HepG2 (cell line): ENCODE measurements around the gene PMVK. TPM values are rescaled to one million over a fixed set of nuclear protein-coding genes. Genes with fewer than 3 reads are reported as not detected.

Experiments
- ATF4 ChIP-seq, 2 experiments: fragments of 450-650 bp in 1 of 2; sonication (generic) in 1 of 2; formaldehyde crosslinking; IDR thresholded peaks; 2 replicates each; pipeline versions ENCODE4 v1.5.0 to v1.8.0; 2020 to 2022; ENCODE audit warnings: mild to moderate bottlenecking in 1 of 2, missing genetic modification reagents in 1 of 2
- CSRNP2 ChIP-seq: sonication (generic); formaldehyde crosslinking; conservative IDR thresholded peaks from 2 replicates; pipeline ENCODE4 v1.8.0; 2022; ENCODE audit warnings: low read depth, missing genetic modification reagents
- DRAP1 ChIP-seq: IDR thresholded peaks from 2 replicates; pipeline ENCODE4 v1.6.1; 2016; ENCODE audit warnings: missing genetic modification reagents, missing compliant biosample characterization
- ETS1 ChIP-seq: sonication (generic); formaldehyde crosslinking; IDR thresholded peaks from 2 replicates; pipeline ENCODE4 v1.4.0; 2020; ENCODE audit warnings: missing genetic modification reagents
- FOXK2 ChIP-seq: fragments of 450-650 bp; IDR thresholded peaks from 2 replicates; pipeline ENCODE4 v1.6.1; 2016
- NR2C2 ChIP-seq: sonication (generic); formaldehyde crosslinking; IDR thresholded peaks from 2 replicates; pipeline ENCODE4 v1.4.0; 2020; ENCODE audit warnings: missing genetic modification reagents, mild to moderate bottlenecking, moderate library complexity, borderline replicate concordance
- PAF1 ChIP-seq: IDR thresholded peaks from 2 replicates; pipeline ENCODE4 v1.6.1; 2016; ENCODE audit warnings: missing genetic modification reagents, missing compliant biosample characterization
- POLR2G ChIP-seq: fragments of 200-400 bp; formaldehyde crosslinking; IDR thresholded peaks from 2 replicates; pipeline ENCODE4 v1.6.1; 2018; ENCODE audit warnings: mild to moderate bottlenecking, low read depth, low read length, moderate library complexity
- PPARG ChIP-seq: conservative IDR thresholded peaks from 2 replicates; pipeline ENCODE4 v1.6.1; 2016; ENCODE audit warnings: missing biosample characterization, missing genetic modification reagents
- RFX3 ChIP-seq: IDR thresholded peaks from 2 replicates; pipeline ENCODE4 v1.6.1; 2016; ENCODE audit warnings: missing biosample characterization, missing genetic modification reagents
- SATB2 ChIP-seq: sonication (generic); formaldehyde crosslinking; IDR thresholded peaks from 2 replicates; pipeline ENCODE4 v1.5.0; 2020; ENCODE audit warnings: missing genetic modification reagents
- SP4 ChIP-seq: sonication (generic); formaldehyde crosslinking; IDR thresholded peaks from 2 replicates; pipeline ENCODE4 v1.8.1; 2023; ENCODE audit warnings: mild to moderate bottlenecking, missing genetic modification reagents
- SRSF4 ChIP-seq: fragments of 200-400 bp; formaldehyde crosslinking; IDR thresholded peaks from one replicate; pipeline ENCODE4 v1.6.1; 2018; ENCODE audit warnings: mild to moderate bottlenecking, low read depth, low read length, moderate library complexity; ENCODE audit not compliant: poor library complexity, severe bottlenecking
- TFDP2 ChIP-seq: sonication (generic); formaldehyde crosslinking; IDR thresholded peaks from 2 replicates; pipeline ENCODE4 v1.4.0; 2020; ENCODE audit warnings: missing genetic modification reagents
- TMF1 ChIP-seq: sonication (generic); formaldehyde crosslinking; IDR thresholded peaks from 2 replicates; pipeline ENCODE4 v1.8.1; 2022; ENCODE audit warnings: low read depth, missing genetic modification reagents
- ZFYVE20 ChIP-seq: sonication (generic); formaldehyde crosslinking; IDR thresholded peaks from 2 replicates; pipeline ENCODE4 v1.8.0; 2023; ENCODE audit warnings: low read depth, mild to moderate bottlenecking, moderate library complexity, missing genetic modification reagents, borderline replicate concordance
- ZNF136 ChIP-seq: sonication (generic); formaldehyde crosslinking; IDR thresholded peaks from 2 replicates; pipeline ENCODE4 v1.8.1; 2022; ENCODE audit warnings: low read depth, mild to moderate bottlenecking, moderate library complexity, missing genetic modification reagents
- ZNF292 ChIP-seq: sonication (generic); formaldehyde crosslinking; IDR thresholded peaks from 2 replicates; pipeline ENCODE4 v1.8.1; 2022; ENCODE audit warnings: mild to moderate bottlenecking, low read depth, missing genetic modification reagents, borderline replicate concordance
- ZNF354B ChIP-seq: sonication (generic); formaldehyde crosslinking; IDR thresholded peaks from 2 replicates; pipeline ENCODE4 v1.8.0; 2022; ENCODE audit warnings: mild to moderate bottlenecking, missing genetic modification reagents
- ZNF569 ChIP-seq: sonication (generic); formaldehyde crosslinking; IDR thresholded peaks from 2 replicates; pipeline ENCODE4 v1.5.0; 2020; ENCODE audit warnings: mild to moderate bottlenecking, missing genetic modification reagents, moderate library complexity, borderline replicate concordance
- ZNF639 ChIP-seq: conservative IDR thresholded peaks from 2 replicates; pipeline ENCODE4 v1.6.1; 2018; ENCODE audit warnings: missing genetic modification reagents
- ZNF674 ChIP-seq: sonication (generic); formaldehyde crosslinking; IDR thresholded peaks from 2 replicates; pipeline ENCODE4 v1.5.0; 2020; ENCODE audit warnings: low read depth, mild to moderate bottlenecking, missing genetic modification reagents
- ZNF878 ChIP-seq: sonication (generic); formaldehyde crosslinking; IDR thresholded peaks from 2 replicates; pipeline ENCODE4 v1.8.1; 2023; ENCODE audit warnings: mild to moderate bottlenecking, missing genetic modification reagents, moderate library complexity
- polyA plus RNA-seq, 8 experiments: library from polyadenylated mRNA; depleted of rRNA in 3 of 8; stranded (reverse) in 7 of 8; unstranded in 1 of 8; fragments of >200 nt; fragmentation: Illumina TruSeq in 4 of 8; extraction: Trizol in 4 of 8; gene quantifications; 2 replicates each; pipeline versions ENCODE4 v1.2.1 to v1.2.3, GENCODE V29; 2011 to 2016; ENCODE audit warnings: low read depth in 4 of 8, missing spikeins in 1 of 8, mixed read lengths in 1 of 8; ENCODE audit not compliant: insufficient read depth in 1 of 8
- total RNA-seq, 5 experiments: library from RNA; depleted of rRNA; stranded (reverse); fragments of >200 nt; fragmentation: Illumina TruSeq; extraction: Trizol; gene quantifications; 2 replicates each; pipeline ENCODE4 v1.2.3, GENCODE V29; 2016; ENCODE audit warnings: low read depth in 1 of 5

The PMVK gene
- total and polyA plus RNA-seq, 2 of the 13 experiments (the other 11 are each of a cell fraction or from before 2014, with no cell fraction given) = 3.9 to 12.6 TPM

GRCh38 chr1:154973344-154974101, 37.0 kb upstream of the PMVK start (continued):
- TF ChIP-seq TFDP2 = 0 out of 2 replicates have a peak, but pooled peaks have one; percentile 34
- TF ChIP-seq ATF4 (CRISPR knock-in tag; IDR thresholded peaks at IDR 0.05) = no peak; a peak in 1 of 4 replicates
- 0 out of 2 replicates have a peak, but pooled peaks have one; percentile 32 for TF ChIP-seq FOXK2
- no peak for TF ChIP-seq SRSF4
- no peak for TF ChIP-seq ZFYVE20 (CRISPR knock-in tag)
- no peak for TF ChIP-seq ZNF674
- no peak for TF ChIP-seq RFX3 (CRISPR knock-in tag)
- TF ChIP-seq DRAP1 (CRISPR knock-in tag) = peak; percentile 99
- TF ChIP-seq TMF1 = no peak
- no peak for TF ChIP-seq PAF1 (CRISPR knock-in tag)
- no peak for TF ChIP-seq NR2C2
- no peak for TF ChIP-seq SATB2 (CRISPR knock-in tag)
- TF ChIP-seq POLR2G = peak; percentile 85
- TF ChIP-seq ZNF136 (CRISPR knock-in tag) = no peak
- no peak for TF ChIP-seq ZNF878
- TF ChIP-seq SP4 (CRISPR knock-in tag) = peak; percentile 41; the same call in 1 of the 2 replicates
- no peak for TF ChIP-seq ZNF569 (CRISPR knock-in tag)
- TF ChIP-seq CSRNP2 (CRISPR knock-in tag) = no peak
- no peak for TF ChIP-seq ZNF292
- TF ChIP-seq ZNF354B = no peak
- no peak for TF ChIP-seq ETS1 (CRISPR knock-in tag)
- peak; percentile 93 for TF ChIP-seq PPARG (CRISPR knock-in tag)
- no peak for TF ChIP-seq ZNF639 (CRISPR knock-in tag)
